HepG2 (cell line): Measurements from ENCODE around the gene SELENOM. TPM values are rescaled to one million over a fixed set of nuclear protein-coding genes. Genes with fewer than 3 reads are reported as not detected.
A peak's percentile ranks its signal among the peaks of the same experiment; 100 is the strongest.

Experiments used
- AKAP8 ChIP-seq: sonication (generic); formaldehyde crosslinking; IDR thresholded peaks from 2 replicates; pipeline ENCODE4 v1.5.1; 2020; ENCODE audit warnings: mild to moderate bottlenecking, missing genetic modification reagents
- DNMT3B ChIP-seq: conservative IDR thresholded peaks from 2 replicates; pipeline ENCODE4 v1.6.1; 2016; ENCODE audit warnings: missing biosample characterization, control low read depth
- LCORL ChIP-seq, 2 experiments: fragments of 450-650 bp in 1 of 2; sonication (generic) in 1 of 2; formaldehyde crosslinking in 1 of 2; IDR thresholded peaks; 2 replicates each; pipeline versions ENCODE4 v1.5.0 to v1.6.1; 2017 to 2020; ENCODE audit warnings: antibody characterized with exemption in 1 of 2, missing genetic modification reagents in 1 of 2
- MIER3 ChIP-seq: IDR thresholded peaks from 2 replicates; pipeline ENCODE4 v1.6.1; 2016; ENCODE audit warnings: missing compliant biosample characterization, borderline replicate concordance
- NFE2L1 ChIP-seq: sonication (generic); formaldehyde crosslinking; IDR thresholded peaks from 2 replicates; pipeline ENCODE4 v1.4.0; 2020; ENCODE audit warnings: missing genetic modification reagents, mild to moderate bottlenecking, borderline replicate concordance
- POGZ ChIP-seq: sonication (generic); formaldehyde crosslinking; IDR thresholded peaks from 2 replicates; pipeline ENCODE4 v1.4.0; 2020; ENCODE audit warnings: mild to moderate bottlenecking, missing genetic modification reagents
- SATB2 ChIP-seq: sonication (generic); formaldehyde crosslinking; IDR thresholded peaks from 2 replicates; pipeline ENCODE4 v1.5.0; 2020; ENCODE audit warnings: missing genetic modification reagents
- SMC3 ChIP-seq: IDR thresholded peaks from 2 replicates; pipeline ENCODE4 v1.6.1; 2011; ENCODE audit warnings: low read length, improper control_type of control experiment
- SUZ12 ChIP-seq: fragments of 150-350 bp; IDR thresholded peaks from 2 replicates; pipeline ENCODE4 v1.6.1; 2014; ENCODE audit warnings: low read depth, low read length
- ZNF20 ChIP-seq: sonication (generic); formaldehyde crosslinking; IDR thresholded peaks from 2 replicates; pipeline ENCODE4 v1.4.0; 2020; ENCODE audit warnings: mild to moderate bottlenecking, moderate library complexity, missing genetic modification reagents
- ZNF496 ChIP-seq: sonication (generic); formaldehyde crosslinking; IDR thresholded peaks from 2 replicates; pipeline ENCODE4 v1.8.1; 2023; ENCODE audit warnings: mild to moderate bottlenecking, moderate library complexity, missing genetic modification reagents; ENCODE audit not compliant: insufficient replicate concordance
- polyA plus RNA-seq, 8 experiments: library from polyadenylated mRNA; depleted of rRNA in 3 of 8; stranded (reverse) in 7 of 8; unstranded in 1 of 8; fragments of >200 nt; fragmentation: Illumina TruSeq in 4 of 8; extraction: Trizol in 4 of 8; gene quantifications; 2 replicates each; pipeline versions ENCODE4 v1.2.1 to v1.2.3, GENCODE V29; 2011 to 2016; ENCODE audit warnings: low read depth in 4 of 8, missing spikeins in 1 of 8, mixed read lengths in 1 of 8; ENCODE audit not compliant: insufficient read depth in 1 of 8
- total RNA-seq, 5 experiments: library from RNA; depleted of rRNA; stranded (reverse); fragments of >200 nt; fragmentation: Illumina TruSeq; extraction: Trizol; gene quantifications; 2 replicates each; pipeline ENCODE4 v1.2.3, GENCODE V29; 2016; ENCODE audit warnings: low read depth in 1 of 5
- TF ChIP-seq, protein P1 (sequence below): sonication (generic); formaldehyde crosslinking; IDR thresholded peaks from 2 replicates; pipeline ENCODE4 v1.5.0; 2020; ENCODE audit warnings: mild to moderate bottlenecking, missing genetic modification reagents, borderline replicate concordance
- TF ChIP-seq, protein P2 (sequence below): sonication (generic); formaldehyde crosslinking; IDR thresholded peaks from 2 replicates; pipeline ENCODE4 v1.8.0; 2022; ENCODE audit warnings: mild to moderate bottlenecking, missing genetic modification reagents, borderline replicate concordance
- TF ChIP-seq, protein P3 (sequence below): IDR thresholded peaks from 2 replicates; pipeline ENCODE4 v1.6.1; 2016
- TF ChIP-seq, protein P4 (sequence below): sonication (generic); IDR thresholded peaks from 2 replicates; pipeline ENCODE4 v1.6.1; 2016; ENCODE audit warnings: low read depth, borderline replicate concordance
- TF ChIP-seq, protein P5 (sequence below): sonication (generic); formaldehyde crosslinking; IDR thresholded peaks from 2 replicates; pipeline ENCODE4 v1.4.0; 2020; ENCODE audit warnings: missing genetic modification reagents, mild to moderate bottlenecking, borderline replicate concordance

SELENOM gene
- total and polyA plus RNA-seq, 2 of the 13 experiments (the other 11 are each of a cell fraction or from before 2014, with no cell fraction given): 4.1 to 4.3 TPM

DNA sequence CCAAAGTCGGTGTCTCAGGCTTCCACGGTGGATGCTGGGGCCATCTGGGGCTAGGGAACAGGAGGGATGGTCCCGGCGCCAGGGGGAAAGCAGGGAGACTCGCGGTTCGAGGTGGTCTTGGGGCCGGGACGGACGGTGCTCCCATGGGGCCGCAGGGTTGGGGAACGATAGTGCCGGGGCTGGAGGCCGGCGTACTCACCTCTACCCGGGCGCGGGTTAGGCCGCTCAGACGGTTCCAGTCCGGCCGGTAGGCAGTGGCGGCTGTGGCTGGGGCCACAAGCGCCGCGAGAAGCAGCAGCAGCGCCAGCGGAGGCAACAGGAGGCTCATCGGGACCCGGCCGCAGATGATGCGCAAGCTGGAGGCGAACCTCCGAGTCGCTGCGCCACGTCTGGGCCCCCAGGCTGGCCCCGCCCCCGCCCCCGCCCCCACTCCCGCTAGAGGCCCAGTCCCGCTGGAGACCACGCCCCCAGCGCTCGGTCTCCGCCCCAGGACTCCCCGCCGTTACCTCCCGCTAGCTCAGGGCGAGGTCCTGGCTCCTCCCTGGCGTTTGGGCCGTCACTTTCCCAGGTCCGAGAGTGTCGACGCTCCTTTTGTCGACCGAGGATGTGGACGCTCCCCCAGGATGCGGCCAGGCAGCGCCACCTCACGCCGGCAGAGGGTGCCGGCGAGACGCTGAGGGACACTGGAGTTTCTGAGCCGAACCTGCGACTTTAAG is at the start of gene SELENOM (continued):
- TF ChIP-seq, protein P1, sequence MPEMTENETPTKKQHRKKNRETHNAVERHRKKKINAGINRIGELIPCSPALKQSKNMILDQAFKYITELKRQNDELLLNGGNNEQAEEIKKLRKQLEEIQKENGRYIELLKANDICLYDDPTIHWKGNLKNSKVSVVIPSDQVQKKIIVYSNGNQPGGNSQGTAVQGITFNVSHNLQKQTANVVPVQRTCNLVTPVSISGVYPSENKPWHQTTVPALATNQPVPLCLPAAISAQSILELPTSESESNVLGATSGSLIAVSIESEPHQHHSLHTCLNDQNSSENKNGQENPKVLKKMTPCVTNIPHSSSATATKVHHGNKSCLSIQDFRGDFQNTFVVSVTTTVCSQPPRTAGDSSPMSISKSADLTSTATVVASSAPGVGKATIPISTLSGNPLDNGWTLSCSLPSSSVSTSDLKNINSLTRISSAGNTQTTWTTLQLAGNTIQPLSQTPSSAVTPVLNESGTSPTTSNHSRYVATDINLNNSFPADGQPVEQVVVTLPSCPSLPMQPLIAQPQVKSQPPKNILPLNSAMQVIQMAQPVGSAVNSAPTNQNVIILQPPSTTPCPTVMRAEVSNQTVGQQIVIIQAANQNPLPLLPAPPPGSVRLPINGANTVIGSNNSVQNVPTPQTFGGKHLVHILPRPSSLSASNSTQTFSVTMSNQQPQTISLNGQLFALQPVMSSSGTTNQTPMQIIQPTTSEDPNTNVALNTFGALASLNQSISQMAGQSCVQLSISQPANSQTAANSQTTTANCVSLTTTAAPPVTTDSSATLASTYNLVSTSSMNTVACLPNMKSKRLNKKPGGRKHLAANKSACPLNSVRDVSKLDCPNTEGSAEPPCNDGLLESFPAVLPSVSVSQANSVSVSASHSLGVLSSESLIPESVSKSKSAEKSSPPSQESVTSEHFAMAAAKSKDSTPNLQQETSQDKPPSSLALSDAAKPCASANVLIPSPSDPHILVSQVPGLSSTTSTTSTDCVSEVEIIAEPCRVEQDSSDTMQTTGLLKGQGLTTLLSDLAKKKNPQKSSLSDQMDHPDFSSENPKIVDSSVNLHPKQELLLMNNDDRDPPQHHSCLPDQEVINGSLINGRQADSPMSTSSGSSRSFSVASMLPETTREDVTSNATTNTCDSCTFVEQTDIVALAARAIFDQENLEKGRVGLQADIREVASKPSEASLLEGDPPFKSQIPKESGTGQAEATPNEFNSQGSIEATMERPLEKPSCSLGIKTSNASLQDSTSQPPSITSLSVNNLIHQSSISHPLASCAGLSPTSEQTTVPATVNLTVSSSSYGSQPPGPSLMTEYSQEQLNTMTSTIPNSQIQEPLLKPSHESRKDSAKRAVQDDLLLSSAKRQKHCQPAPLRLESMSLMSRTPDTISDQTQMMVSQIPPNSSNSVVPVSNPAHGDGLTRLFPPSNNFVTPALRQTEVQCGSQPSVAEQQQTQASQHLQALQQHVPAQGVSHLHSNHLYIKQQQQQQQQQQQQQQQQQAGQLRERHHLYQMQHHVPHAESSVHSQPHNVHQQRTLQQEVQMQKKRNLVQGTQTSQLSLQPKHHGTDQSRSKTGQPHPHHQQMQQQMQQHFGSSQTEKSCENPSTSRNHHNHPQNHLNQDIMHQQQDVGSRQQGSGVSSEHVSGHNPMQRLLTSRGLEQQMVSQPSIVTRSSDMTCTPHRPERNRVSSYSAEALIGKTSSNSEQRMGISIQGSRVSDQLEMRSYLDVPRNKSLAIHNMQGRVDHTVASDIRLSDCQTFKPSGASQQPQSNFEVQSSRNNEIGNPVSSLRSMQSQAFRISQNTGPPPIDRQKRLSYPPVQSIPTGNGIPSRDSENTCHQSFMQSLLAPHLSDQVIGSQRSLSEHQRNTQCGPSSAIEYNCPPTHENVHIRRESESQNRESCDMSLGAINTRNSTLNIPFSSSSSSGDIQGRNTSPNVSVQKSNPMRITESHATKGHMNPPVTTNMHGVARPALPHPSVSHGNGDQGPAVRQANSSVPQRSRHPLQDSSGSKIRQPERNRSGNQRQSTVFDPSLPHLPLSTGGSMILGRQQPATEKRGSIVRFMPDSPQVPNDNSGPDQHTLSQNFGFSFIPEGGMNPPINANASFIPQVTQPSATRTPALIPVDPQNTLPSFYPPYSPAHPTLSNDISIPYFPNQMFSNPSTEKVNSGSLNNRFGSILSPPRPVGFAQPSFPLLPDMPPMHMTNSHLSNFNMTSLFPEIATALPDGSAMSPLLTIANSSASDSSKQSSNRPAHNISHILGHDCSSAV (CRISPR knock-in tag): no peak
- TF ChIP-seq, protein P2, sequence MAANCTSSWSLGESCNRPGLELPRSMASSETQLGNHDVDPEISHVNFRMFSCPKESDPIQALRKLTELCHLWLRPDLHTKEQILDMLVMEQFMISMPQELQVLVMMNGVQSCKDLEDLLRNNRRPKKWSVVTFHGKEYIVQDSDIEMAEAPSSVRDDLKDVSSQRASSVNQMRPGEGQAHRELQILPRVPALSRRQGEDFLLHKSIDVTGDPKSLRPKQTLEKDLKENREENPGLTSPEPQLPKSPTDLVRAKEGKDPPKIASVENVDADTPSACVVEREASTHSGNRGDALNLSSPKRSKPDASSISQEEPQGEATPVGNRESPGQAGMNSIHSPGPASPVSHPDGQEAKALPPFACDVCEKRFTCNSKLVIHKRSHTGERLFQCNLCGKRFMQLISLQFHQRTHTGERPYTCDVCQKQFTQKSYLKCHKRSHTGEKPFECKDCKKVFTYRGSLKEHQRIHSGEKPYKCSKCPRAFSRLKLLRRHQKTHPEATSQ: no peak
- TF ChIP-seq DNMT3B: no peak
- TF ChIP-seq ZNF496 (CRISPR knock-in tag): no peak
- TF ChIP-seq NFE2L1 (CRISPR knock-in tag): no peak
- TF ChIP-seq SMC3: peak; percentile 66; the same call in 1 of the 2 replicates
- peak; percentile 17; the same call in 1 of the 2 replicates for TF ChIP-seq POGZ (CRISPR knock-in tag)
- TF ChIP-seq, protein P3, sequence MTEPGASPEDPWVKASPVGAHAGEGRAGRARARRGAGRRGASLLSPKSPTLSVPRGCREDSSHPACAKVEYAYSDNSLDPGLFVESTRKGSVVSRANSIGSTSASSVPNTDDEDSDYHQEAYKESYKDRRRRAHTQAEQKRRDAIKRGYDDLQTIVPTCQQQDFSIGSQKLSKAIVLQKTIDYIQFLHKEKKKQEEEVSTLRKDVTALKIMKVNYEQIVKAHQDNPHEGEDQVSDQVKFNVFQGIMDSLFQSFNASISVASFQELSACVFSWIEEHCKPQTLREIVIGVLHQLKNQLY (CRISPR knock-in tag): no peak
- TF ChIP-seq, protein P4, sequence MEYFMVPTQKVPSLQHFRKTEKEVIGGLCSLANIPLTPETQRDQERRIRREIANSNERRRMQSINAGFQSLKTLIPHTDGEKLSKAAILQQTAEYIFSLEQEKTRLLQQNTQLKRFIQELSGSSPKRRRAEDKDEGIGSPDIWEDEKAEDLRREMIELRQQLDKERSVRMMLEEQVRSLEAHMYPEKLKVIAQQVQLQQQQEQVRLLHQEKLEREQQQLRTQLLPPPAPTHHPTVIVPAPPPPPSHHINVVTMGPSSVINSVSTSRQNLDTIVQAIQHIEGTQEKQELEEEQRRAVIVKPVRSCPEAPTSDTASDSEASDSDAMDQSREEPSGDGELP: no peak
- TF ChIP-seq, protein P5, sequence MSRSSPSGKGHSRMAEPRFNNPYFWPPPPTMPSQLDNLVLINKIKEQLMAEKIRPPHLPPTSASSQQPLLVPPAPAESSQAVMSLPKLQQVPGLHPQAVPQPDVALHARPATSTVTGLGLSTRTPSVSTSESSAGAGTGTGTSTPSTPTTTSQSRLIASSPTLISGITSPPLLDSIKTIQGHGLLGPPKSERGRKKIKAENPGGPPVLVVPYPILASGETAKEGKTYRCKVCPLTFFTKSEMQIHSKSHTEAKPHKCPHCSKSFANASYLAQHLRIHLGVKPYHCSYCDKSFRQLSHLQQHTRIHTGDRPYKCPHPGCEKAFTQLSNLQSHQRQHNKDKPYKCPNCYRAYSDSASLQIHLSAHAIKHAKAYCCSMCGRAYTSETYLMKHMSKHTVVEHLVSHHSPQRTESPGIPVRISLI (CRISPR knock-in tag): 0 out of 2 replicates have a peak, but pooled peaks have one; percentile 28
- TF ChIP-seq MIER3 (CRISPR knock-in tag): 0 out of 2 replicates have a peak, but pooled peaks have one; percentile 59
- no peak for TF ChIP-seq SUZ12
- TF ChIP-seq LCORL (IDR thresholded peaks at IDR 0.05): no peak
- peak; percentile 34; the same call in 1 of the 2 replicates for TF ChIP-seq LCORL (CRISPR knock-in tag; IDR thresholded peaks at IDR 0.05)
- TF ChIP-seq AKAP8: no peak
- no peak for TF ChIP-seq ZNF20
- TF ChIP-seq SATB2 (CRISPR knock-in tag): no peak
